Measurements from ENCODE around the gene STK11.

Gene STK11

GRCh38 chr19:1253514-1254080 is 48.0 kb downstream of the STK11 start:
- no peak for DNase-seq (ENCODE audit: extremely low spot score)
- CTCF ChIA-PET = interaction anchor here (1.0 to 18.0 kb wide), 4 partner anchors 8 to 15 kb away, joined by 3 to 491 read pairs (median 18); partner anchors contain the start of genes ATP5F1D, CBARP and CIRBP

GRCh38 chr19:1254081-1254527 is 48.5 kb downstream of the STK11 start:
- no peak for DNase-seq (ENCODE audit: extremely low spot score)
- CTCF ChIA-PET = interaction anchor here (3.3 to 18.0 kb wide), 2 partner anchors 11 to 12 kb away, joined by 28 to 491 read pairs; partner anchors contain the start of genes ATP5F1D and CBARP
- POLR2A ChIA-PET = no interaction called here
- no peak for TF ChIP-seq CTCF (IDR thresholded peaks at IDR 0.05; ENCODE audit: control extremely low read depth, extremely low read depth, low read depth, missing control alignments)

More at GRCh38 chr19:1253514-1254080, 48.0 kb downstream of the STK11 start:
- POLR2A ChIA-PET = interaction anchor here (0.7 to 2.7 kb wide), 4 partner anchors 12 to 22 kb away, joined by 4 to 18 read pairs (median 4); partner anchors contain the start of genes CIRBP and FAM174C
- no peak for TF ChIP-seq CTCF (IDR thresholded peaks at IDR 0.05; ENCODE audit: control extremely low read depth, extremely low read depth, low read depth, missing control alignments)

GRCh38 chr19:1254530-1255185 is 49.1 kb downstream of the STK11 start:
- POLR2A ChIA-PET = interaction anchor here (1.0 to 2.8 kb wide), 3 partner anchors 12 to 180 kb away, joined by 3 to 18 read pairs (median 4); partner anchors contain the start of gene CIRBP
- CTCF ChIA-PET = interaction anchor here (2.7 to 18.0 kb wide), 2 partner anchors 12 to 13 kb away, joined by 22 to 491 read pairs; partner anchors contain the start of genes ATP5F1D and CBARP
- no peak for DNase-seq (ENCODE audit: extremely low spot score)
- no peak for TF ChIP-seq CTCF (IDR thresholded peaks at IDR 0.05; ENCODE audit: control extremely low read depth, extremely low read depth, low read depth, missing control alignments)

- no peak for DNase-seq (ENCODE audit: extremely low spot score)
- no peak for TF ChIP-seq CTCF (IDR thresholded peaks at IDR 0.05; ENCODE audit: control extremely low read depth, extremely low read depth, low read depth, missing control alignments)
- ChIA-PET CTCF (interaction anchor here (1.8 to 18.0 kb wide), 3 partner anchors 12 to 14 kb away, joined by 4 to 491 read pairs (median 22); partner anchors contain the start of genes ATP5F1D, CBARP and CIRBP), POLR2A (interaction anchor here (1.0 to 2.8 kb wide), 3 partner anchors 11 to 181 kb away, joined by 3 to 18 read pairs (median 4); partner anchors contain the start of gene CIRBP)
These were observed 49.9 kb downstream of the STK11 start for GRCh38 chr19:1255186-1256161.

GRCh38 chr19:1256646-1257474 is 51.3 kb downstream of the STK11 start:
- ChIA-PET POLR2A (interaction anchor here (2.8 kb wide), 1 partner anchor 12 kb away, joined by 18 read pairs; the partner anchor contains the start of gene CIRBP), CTCF (interaction anchor here (1.4 to 18.0 kb wide), 4 partner anchors 10 to 14 kb away, joined by 4 to 491 read pairs (median 13); partner anchors contain the start of genes ATP5F1D, CBARP and CIRBP)
- no peak for TF ChIP-seq CTCF (IDR thresholded peaks at IDR 0.05; ENCODE audit: control extremely low read depth, extremely low read depth, low read depth, missing control alignments)
- DNase-seq (ENCODE audit: extremely low spot score) = no peak
